Fibroblast of villous mesenchyme (primary cell): ENCODE measurements around the gene ADARB2. TPM values are rescaled to one million over a fixed set of nuclear protein-coding genes. Genes with fewer than 3 reads are reported as not detected.

ENCODE experiments used
- DNase-seq: peaks from one replicate; pipeline ENCODE4 v3.0.0-alpha.2; 2010; ENCODE audit warnings: low read depth
- H3K4me3 ChIP-seq: 2 replicates; pipeline ENCODE4 v1.5.1; 2011; ENCODE audit warnings: low read depth, mild to moderate bottlenecking, low read length
- CTCF ChIP-seq: IDR thresholded peaks from 2 replicates; pipeline ENCODE4 v1.5.1; 2012; ENCODE audit warnings: low read depth, mild to moderate bottlenecking, low read length; ENCODE audit not compliant: insufficient read depth
- total RNA-seq: library from RNA; depleted of rRNA; stranded (reverse); fragments of >200 nt; gene quantifications from 2 replicates; pipeline ENCODE4 v1.2.3, GENCODE V29; 2012

Gene ADARB2
- total RNA-seq, 1 donor: not detected

- no peak overlapping the region for H3K4me3 ChIP-seq
- no peak for TF ChIP-seq CTCF
- DNase-seq: no peak
These were observed 159.4 kb downstream of the ADARB2 start for GRCh38 chr10:1577945-1578344.

GRCh38 chr10:1577373-1577770, 160.0 kb downstream of the ADARB2 start:
- no peak for DNase-seq
- TF ChIP-seq CTCF: no peak

GRCh38 chr10:1576467-1577372, 160.6 kb downstream of the ADARB2 start:
- no peak for DNase-seq
- no peak overlapping the region for H3K4me3 ChIP-seq
- TF ChIP-seq CTCF: no peak

More at GRCh38 chr10:1577373-1577770, 160.0 kb downstream of the ADARB2 start:
- no peak overlapping the region for H3K4me3 ChIP-seq

- DNase-seq: no peak
- TF ChIP-seq CTCF: no peak
- no peak overlapping the region for H3K4me3 ChIP-seq
These were observed 161.7 kb downstream of the ADARB2 start for GRCh38 chr10:1575481-1576244.

GRCh38 chr10:1574719-1575118, 162.6 kb downstream of the ADARB2 start:
- TF ChIP-seq CTCF: no peak
- no peak for DNase-seq
- no peak overlapping the region for H3K4me3 ChIP-seq

- no peak for TF ChIP-seq CTCF
- no peak for DNase-seq
- H3K4me3 ChIP-seq: no peak overlapping the region
These were observed 163.3 kb downstream of the ADARB2 start for GRCh38 chr10:1573981-1574380.
